SU-DHL-6 (cell line): ENCODE data around the gene SOX10.

Experiments used
- CTCF ChIP-seq: fragments of 200-600 bp; sonication (generic); IDR thresholded peaks from one replicate; pipeline ENCODE4 v1.5.1; 2017; ENCODE audit warnings: antibody characterized with exemption, mild to moderate bottlenecking, low read length, moderate library complexity; ENCODE audit not compliant: insufficient read depth, poor library complexity, severe bottlenecking
- EZH2phosphoT487 ChIP-seq: fragments of 200-600 bp; sonication (generic), shearing (Covaris generic); conservative IDR thresholded peaks from 2 replicates; pipeline ENCODE4 v1.6.1; 2018; ENCODE audit warnings: mild to moderate bottlenecking, antibody characterized with exemption, low read length, moderate library complexity, mixed read lengths

- TF ChIP-seq CTCF, result no peak
- no peak for TF ChIP-seq EZH2phosphoT487
These were observed 27.1 kb downstream of the SOX10 start for GRCh38 chr22:37957232-37957631.
